B cell (primary cell): ENCODE data around the gene NAGPA. TPM values are rescaled to one million over a fixed set of nuclear protein-coding genes. Genes with fewer than 3 reads are reported as not detected.

Experiments
- ATAC-seq: fragments of 200-7000 bp; cut with Tn5 transposase; one replicate; pipeline ENCODE4 v1.10.0; 2021; ENCODE audit warnings: low read depth, mild to moderate bottlenecking, moderate number of reproducible peaks, moderate library complexity
- CTCF ChIA-PET: fragments of 350-600 bp; sonication (Branson Sonifier 250); formaldehyde crosslinking; loops from one replicate; lab custom pipeline; 2021; ENCODE audit warnings: antibody characterized with exemption, inconsistent platforms; lab: Charles Lee
- POLR2A ChIA-PET: fragments of 350-600 bp; sonication (Branson Sonifier 250); formaldehyde crosslinking; loops from one replicate; lab custom pipeline; 2021; ENCODE audit warnings: antibody characterized with exemption; lab: Charles Lee
- DNase-seq: peaks from one replicate; pipeline ENCODE4 v3.0.0; 2013
- H2AFZ ChIP-seq: 2 replicates; pipeline ENCODE4 v1.6.1; 2012; ENCODE audit warnings: mild to moderate bottlenecking, low read depth, low read length; ENCODE audit not compliant: insufficient read depth, poor library complexity, severe bottlenecking
- H3K27ac ChIP-seq, 2 donors: 1 replicate in 1 of 2; 2 replicates in 1 of 2; pipeline ENCODE4 v1.5.1; 2012 to 2013; ENCODE audit warnings: low read length in 2 of 2, mild to moderate bottlenecking in 2 of 2, moderate library complexity in 1 of 2
- H3K27me3 ChIP-seq, 4 experiments: fragments of 200-600 bp in 1 of 4; sonication (generic) in 1 of 4; replicated peaks in 1 of 4; 1 replicate in 2 of 4; 2 replicates in 2 of 4; pipeline versions ENCODE4 v1.6.1 to v1.7.0; 2013 to 2016; ENCODE audit warnings: low read length in 3 of 4, mild to moderate bottlenecking in 2 of 4, mixed read lengths in 1 of 4, moderate library complexity in 1 of 4; ENCODE audit not compliant: insufficient read depth in 4 of 4, control insufficient read depth in 3 of 4; ENCODE audit errors: control extremely low read depth in 1 of 4
- H3K36me3 ChIP-seq, 2 experiments: replicated peaks in 1 of 2; 1 replicate in 1 of 2; 2 replicates in 1 of 2; pipeline versions ENCODE4 v1.6.1 to v1.7.1; 2013; ENCODE audit warnings: low read length in 1 of 2; ENCODE audit not compliant: insufficient read depth in 2 of 2, control insufficient read depth in 1 of 2; ENCODE audit errors: control extremely low read depth in 1 of 2, extremely low read depth in 1 of 2
- H3K4me1 ChIP-seq, 2 donors: fragments of 200-600 bp in 1 of 2; sonication (generic) in 1 of 2; 1 replicate in 1 of 2; 2 replicates in 1 of 2; pipeline versions ENCODE4 v1.5.1 to v1.6.1; 2013 to 2017; ENCODE audit warnings: low read length in 2 of 2; ENCODE audit not compliant: control insufficient read depth in 2 of 2, insufficient read depth in 2 of 2
- H3K4me2 ChIP-seq: replicated peaks from 2 replicates; pipeline ENCODE3; 2012; ENCODE audit warnings: mild to moderate bottlenecking, low read depth, low read length; ENCODE audit not compliant: poor library complexity, severe bottlenecking
- H3K4me3 ChIP-seq, 5 experiments: fragments of 200-600 bp in 1 of 5; sonication (generic) in 1 of 5; 1 replicate in 3 of 5; 2 replicates in 2 of 5; pipeline versions ENCODE4 v1.5.1 to v1.7.0; 2011 to 2016; ENCODE audit warnings: low read length in 4 of 5, mild to moderate bottlenecking in 4 of 5, low read depth in 2 of 5, control low read depth in 1 of 5, moderate library complexity in 1 of 5; ENCODE audit not compliant: insufficient read depth in 1 of 5; ENCODE audit errors: control extremely low read depth in 1 of 5, extremely low read depth in 1 of 5
- H3K79me2 ChIP-seq: fragments of 200-600 bp; sonication (generic); one replicate; pipeline ENCODE4 v1.6.0; 2016; ENCODE audit warnings: low read length; ENCODE audit not compliant: control insufficient read depth, insufficient read depth
- H3K9ac ChIP-seq: fragments of 200-600 bp; sonication (generic); 2 replicates; pipeline ENCODE4 v1.6.1; 2017; ENCODE audit warnings: mild to moderate bottlenecking, low read length, moderate library complexity
- H3K9me3 ChIP-seq, 3 donors: one replicate each; pipeline versions ENCODE4 v1.6.1 to v1.7.1; 2013; ENCODE audit warnings: low read length in 2 of 3; ENCODE audit not compliant: control insufficient read depth in 2 of 3, insufficient read depth in 1 of 3; ENCODE audit errors: control extremely low read depth in 1 of 3
- H4K20me1 ChIP-seq: 2 replicates; pipeline ENCODE4 v1.6.0; 2012; ENCODE audit warnings: mild to moderate bottlenecking, low read length; ENCODE audit not compliant: insufficient read depth, control insufficient read depth, poor library complexity, severe bottlenecking
- H3K27ac Mint-ChIP-seq: one replicate; pipeline ENCODE4 v1.8.0; 2021; ENCODE audit warnings: mixed read lengths
- H3K27me3 Mint-ChIP-seq: one replicate; pipeline ENCODE4 v1.8.0; 2021; ENCODE audit warnings: mixed read lengths
- H3K4me1 Mint-ChIP-seq: one replicate; pipeline ENCODE4 v1.8.0; 2021; ENCODE audit warnings: mixed read lengths
- H3K4me3 Mint-ChIP-seq: one replicate; pipeline ENCODE4 v1.8.0; 2021; ENCODE audit warnings: mixed read lengths
- H3K9me3 Mint-ChIP-seq: one replicate; pipeline ENCODE4 v1.8.0; 2022; ENCODE audit warnings: mixed read lengths; ENCODE audit not compliant: insufficient read depth
- EZH2 ChIP-seq: IDR thresholded peaks from 2 replicates; pipeline ENCODE4 v1.6.1; 2012; ENCODE audit warnings: borderline replicate concordance, low read depth, mild to moderate bottlenecking, moderate library complexity, low read length; ENCODE audit not compliant: insufficient read depth, poor library complexity, severe bottlenecking
- WGBS: methylation state at CpG from one replicate; pipeline ENCODE4 v1.1.5; 2013; ENCODE audit warnings: missing lambda C conversion rate; ENCODE audit not compliant: insufficient coverage; 5-methylcytosine and 5-hydroxymethylcytosine counted together
- intact Hi-C: fragments of 100-400 bp; cut with micrococcal nuclease; formaldehyde crosslinking; loops from one replicate; pipeline ENCODE4 v1.10.0; 2022
- polyA plus RNA-seq: library from polyadenylated mRNA; depleted of rRNA; stranded (reverse); fragments of >200 nt; gene quantifications from 2 replicates; pipeline ENCODE4 v1.2.3, GENCODE V29; 2012
- total RNA-seq, 2 donors: library from RNA; stranded (reverse); fragments of 120-200 nt in 1 of 2; gene quantifications; 1 replicate in 1 of 2; 2 replicates in 1 of 2; pipeline versions ENCODE4 v1.2.3 to v1.2.4, GENCODE V29; 2013 to 2022
- TF ChIP-seq, protein P1 (sequence below): fragments of 200-600 bp; IDR thresholded peaks from one replicate; pipeline ENCODE4 v1.8.0; 2022; ENCODE audit warnings: antibody characterized with exemption, mild to moderate bottlenecking

The NAGPA gene
- total and polyA plus RNA-seq, 2 donors (not counting 1 experiment from before 2014, with no cell fraction given): 38.4 to 38.6 TPM

- Histone ChIP-seq H3K4me2 (no peak overlapping the region), H3K27me3 (no peaks in the 10 kb centered on the region), H3K36me3 (no peaks in the 10 kb centered on the region), H3K4me3 (no peak overlapping the region), H3K79me2 (no peaks in the 10 kb centered on the region), H3K4me1 (no peaks in the 10 kb centered on the region), H4K20me1 (no peaks in the 10 kb centered on the region), H3K9me3 (no peaks in the 10 kb centered on the region), H3K9ac (no peak overlapping the region), H3K27ac (no peak overlapping the region), H2AFZ (no peak overlapping the region)
- no peak overlapping the region for H3K4me3 Mint-ChIP-seq
- H3K27me3 Mint-ChIP-seq: peaks cover 24% of the 10 kb centered on the region
- ChIA-PET POLR2A (no interaction called here), CTCF (no interaction called here)
- H3K9me3 Mint-ChIP-seq: no peaks in the 10 kb centered on the region
- no peak overlapping the region for H3K27ac Mint-ChIP-seq
- WGBS: 60% methylated on average over 14 of the region's 15 CpGs
- TF ChIP-seq, protein P1, sequence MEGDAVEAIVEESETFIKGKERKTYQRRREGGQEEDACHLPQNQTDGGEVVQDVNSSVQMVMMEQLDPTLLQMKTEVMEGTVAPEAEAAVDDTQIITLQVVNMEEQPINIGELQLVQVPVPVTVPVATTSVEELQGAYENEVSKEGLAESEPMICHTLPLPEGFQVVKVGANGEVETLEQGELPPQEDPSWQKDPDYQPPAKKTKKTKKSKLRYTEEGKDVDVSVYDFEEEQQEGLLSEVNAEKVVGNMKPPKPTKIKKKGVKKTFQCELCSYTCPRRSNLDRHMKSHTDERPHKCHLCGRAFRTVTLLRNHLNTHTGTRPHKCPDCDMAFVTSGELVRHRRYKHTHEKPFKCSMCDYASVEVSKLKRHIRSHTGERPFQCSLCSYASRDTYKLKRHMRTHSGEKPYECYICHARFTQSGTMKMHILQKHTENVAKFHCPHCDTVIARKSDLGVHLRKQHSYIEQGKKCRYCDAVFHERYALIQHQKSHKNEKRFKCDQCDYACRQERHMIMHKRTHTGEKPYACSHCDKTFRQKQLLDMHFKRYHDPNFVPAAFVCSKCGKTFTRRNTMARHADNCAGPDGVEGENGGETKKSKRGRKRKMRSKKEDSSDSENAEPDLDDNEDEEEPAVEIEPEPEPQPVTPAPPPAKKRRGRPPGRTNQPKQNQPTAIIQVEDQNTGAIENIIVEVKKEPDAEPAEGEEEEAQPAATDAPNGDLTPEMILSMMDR: no peak
- no peak for TF ChIP-seq EZH2
- H3K4me1 Mint-ChIP-seq: no peaks in the 10 kb centered on the region
- DNase-seq (no peak), ATAC-seq (no peak)
- intact Hi-C loops: no loop called here
Measured at GRCh38 chr16:5010576-5011329, 23.0 kb downstream of the NAGPA start.

DNA sequence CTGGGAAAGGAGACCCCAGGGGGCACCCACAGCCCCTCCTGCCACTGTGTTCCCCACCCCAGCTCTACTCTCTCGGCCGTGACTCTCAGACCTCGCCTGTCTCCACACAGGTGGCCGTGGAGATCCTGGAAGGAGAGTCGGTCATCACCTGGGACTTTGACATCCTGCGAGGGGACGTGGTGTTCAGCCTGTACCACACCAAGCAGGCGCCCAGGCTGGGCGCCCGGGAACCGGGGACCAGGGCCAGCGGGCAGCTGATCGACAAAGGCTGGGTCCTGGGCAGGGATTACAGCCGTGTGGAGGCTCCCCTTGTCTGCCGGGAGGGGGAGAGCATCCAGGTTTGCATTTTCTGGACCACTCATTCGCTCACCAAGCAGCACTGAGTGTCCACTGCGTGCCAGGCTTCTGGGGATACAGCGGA is 25.4 kb downstream of the NAGPA start:
- Histone ChIP-seq H3K36me3 (no peaks in the 10 kb centered on the region), H3K27me3 (peaks cover 0 to 8% (median 0%) of the 10 kb centered on the region in 4 experiments), H2AFZ (no peak overlapping the region), H4K20me1 (no peaks in the 10 kb centered on the region), H3K79me2 (no peaks in the 10 kb centered on the region), H3K4me2 (no peak overlapping the region), H3K9ac (no peak overlapping the region), H3K27ac (no peak overlapping the region), H3K9me3 (no peaks in the 10 kb centered on the region), H3K4me1 (no peaks in the 10 kb centered on the region), H3K4me3 (no peak overlapping the region)
- Mint-ChIP-seq H3K9me3 (no peaks in the 10 kb centered on the region), H3K27me3 (peaks cover 30% of the 10 kb centered on the region), H3K4me3 (no peak overlapping the region), H3K27ac (no peak overlapping the region), H3K4me1 (no peaks in the 10 kb centered on the region)
- POLR2A ChIA-PET: no interaction called here
- DNase-seq (no peak), ATAC-seq (no peak)
- 83% methylated on average over 18 of the region's 18 CpGs for WGBS
- CTCF ChIA-PET: no interaction called here
- intact Hi-C loops: no loop called here
- TF ChIP-seq EZH2: no peak
- TF ChIP-seq, protein P1: no peak
